ENCODE measurements around the gene CAPG. TPM values are rescaled to one million over a fixed set of nuclear protein-coding genes. Genes with fewer than 3 reads are reported as not detected.
"Not testable (repeated sequence)": the region's sequence is repeated elsewhere in the genome, so short reads cannot be mapped to it uniquely, and the experiment has no call there.

CAPG gene
- total RNA-seq, 1 experiment from 2014 or later: 123 TPM

DNA sequence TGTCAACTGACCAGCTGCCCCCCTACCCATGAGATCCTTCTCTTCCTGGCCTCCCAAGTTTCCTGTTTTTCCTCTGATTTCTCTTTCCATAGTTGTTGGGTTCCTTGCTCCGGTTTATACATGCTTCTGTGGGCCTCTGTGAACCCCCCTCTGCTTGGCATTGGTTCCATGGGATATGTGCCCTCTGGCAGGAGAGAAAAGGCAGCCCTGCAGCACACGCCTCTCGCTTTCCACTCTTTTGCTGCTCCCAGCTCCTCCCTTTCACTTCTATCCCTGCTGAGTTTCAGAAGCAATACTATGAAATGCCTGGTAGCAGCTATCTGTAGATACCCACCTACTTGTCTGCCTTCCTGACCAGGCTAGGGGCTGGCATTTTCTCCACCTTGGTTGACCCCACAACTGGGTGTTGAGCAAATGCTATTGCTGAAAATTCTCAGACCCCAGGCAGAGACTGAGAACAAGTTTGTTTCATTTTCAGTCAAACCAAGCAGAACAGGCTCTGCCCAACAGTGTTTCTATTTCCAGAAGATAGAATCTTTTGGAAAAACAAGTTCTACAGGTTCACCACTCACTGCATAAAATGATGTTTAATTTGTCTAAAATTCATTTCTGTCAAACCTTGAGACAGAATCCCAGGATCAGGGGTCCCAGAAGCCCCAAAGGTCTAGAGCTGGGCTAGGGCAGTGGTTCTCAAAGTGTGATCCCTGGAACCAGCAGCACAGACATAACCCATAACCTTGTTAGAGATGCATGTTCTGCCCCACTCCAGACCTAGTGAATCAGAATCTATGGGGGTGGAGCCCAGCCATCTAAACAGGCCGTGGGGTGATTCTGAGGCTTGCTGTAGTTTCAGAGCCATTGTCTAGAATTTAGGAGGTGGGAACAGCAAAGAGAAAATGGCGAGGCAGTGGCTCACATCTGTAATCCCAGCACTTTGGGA is 13.4 kb downstream of the CAPG start:
- no peak for DNase-seq (ENCODE audit: low read depth)

DNA sequence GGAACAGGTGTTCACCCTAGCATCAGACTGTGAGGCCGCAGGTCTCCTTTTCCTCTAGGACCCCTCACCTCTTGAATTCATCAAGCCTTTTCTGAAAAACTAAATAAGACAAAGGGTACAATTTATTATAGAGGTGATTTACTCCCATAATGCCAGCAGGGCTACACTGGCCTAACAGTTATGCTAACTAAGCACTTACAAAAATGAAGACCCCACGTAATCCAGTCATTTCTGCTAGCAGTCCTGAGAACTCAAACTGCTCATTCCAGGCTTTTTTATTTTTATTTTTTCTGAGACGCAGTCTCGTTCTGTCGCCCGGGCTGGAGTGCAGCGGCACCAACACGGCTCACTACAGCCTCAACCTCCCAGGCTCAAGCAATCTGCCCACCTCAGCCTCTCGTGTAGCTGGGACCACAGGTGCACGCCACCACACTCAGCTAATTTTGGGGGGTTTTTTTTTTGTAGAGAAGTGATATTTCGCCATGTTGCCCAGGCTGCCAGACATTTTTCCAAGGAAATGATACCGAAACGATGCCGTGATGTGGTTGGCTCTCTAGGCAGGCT is 14.2 kb downstream of the CAPG start:
- no peak for DNase-seq (ENCODE audit: low read depth)

DNA sequence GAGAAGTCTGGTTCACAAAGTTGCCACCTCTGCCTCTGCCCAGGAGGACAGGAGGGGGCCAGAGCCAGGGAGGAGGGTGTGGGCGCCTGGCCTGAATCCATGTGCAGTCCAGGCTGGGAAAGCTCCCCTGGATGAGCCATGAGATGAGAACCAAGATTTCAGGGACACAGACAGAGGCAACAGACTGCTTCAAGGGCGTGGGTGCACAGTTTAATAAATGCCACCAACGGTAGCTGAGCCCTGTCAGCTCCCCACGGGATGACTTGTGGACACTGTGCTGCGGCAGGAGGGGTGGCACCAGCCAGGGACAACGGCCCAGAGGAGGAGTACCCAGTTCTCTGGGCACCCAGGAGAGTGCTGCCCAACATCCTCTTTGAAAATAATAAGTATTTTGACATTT is 15.2 kb downstream of the CAPG start:
- no peak for DNase-seq (ENCODE audit: low read depth)

GRCh38 chr2:85394261-85394681 is 15.9 kb downstream of the CAPG start:
- no peak for DNase-seq (ENCODE audit: low read depth)

- no peak for DNase-seq (ENCODE audit: low read depth)
These were observed 16.3 kb downstream of the CAPG start for GRCh38 chr2:85393836-85394235.

DNA sequence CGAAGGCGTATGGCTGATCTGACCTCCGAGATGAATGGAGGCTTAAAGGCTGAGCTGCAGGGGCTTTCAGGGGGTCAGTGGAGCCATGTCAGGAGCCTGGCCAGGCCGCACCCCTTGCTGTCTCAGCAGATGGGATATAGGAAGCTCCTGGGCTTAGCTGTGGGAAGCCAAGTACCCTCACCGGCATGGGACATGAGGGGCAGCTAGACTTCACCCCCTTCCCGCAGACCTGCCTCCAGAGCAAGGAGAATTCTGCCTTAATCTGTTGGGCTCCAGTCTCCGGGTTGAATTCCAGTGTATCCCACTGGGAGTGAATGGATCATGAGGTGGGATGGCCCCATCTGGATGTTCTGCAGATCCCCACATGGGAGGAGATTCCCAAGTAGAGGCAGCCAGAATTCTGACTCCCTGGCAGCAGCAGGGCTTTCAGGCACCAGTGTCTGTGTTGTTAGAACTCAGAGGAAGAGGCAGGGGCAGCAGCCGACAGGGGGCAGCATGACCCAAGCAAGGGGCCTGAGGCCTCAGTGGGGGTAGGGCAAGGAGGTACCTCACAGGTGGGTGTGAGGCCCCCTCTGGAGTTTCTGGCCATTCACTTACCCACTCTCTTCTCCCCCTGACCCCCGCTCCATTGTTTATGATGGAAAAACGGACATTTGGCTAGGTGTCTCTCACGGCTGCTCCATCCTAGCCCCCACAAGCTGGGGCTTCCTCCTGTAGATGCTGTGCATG is 19.1 kb downstream of the CAPG start:
- peak; percentile 58 for DNase-seq (ENCODE audit: low read depth)

GRCh38 chr2:85388878-85389538 is 21.2 kb downstream of the CAPG start:
- DNase-seq (ENCODE audit: low read depth): no peak

DNA sequence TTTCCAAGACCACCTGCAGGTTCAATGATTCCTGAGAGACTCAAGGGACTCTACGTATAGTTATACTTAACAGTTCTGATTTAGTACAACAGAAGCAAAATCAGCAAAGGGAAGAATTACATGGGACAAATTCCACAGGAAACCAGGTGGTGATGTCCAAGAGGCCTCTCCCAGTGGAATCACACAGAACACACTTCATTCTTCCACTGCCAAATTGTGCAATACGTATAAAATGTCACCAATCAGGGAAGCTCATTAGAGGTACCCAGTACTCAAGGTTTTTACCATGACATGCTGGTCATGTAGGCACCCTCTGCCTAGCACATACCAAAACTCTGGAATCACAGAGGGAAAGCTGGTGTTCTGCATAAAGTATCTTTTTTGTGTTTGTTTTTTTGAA is 22.4 kb downstream of the CAPG start:
- DNase-seq (ENCODE audit: low read depth): no peak

DNA sequence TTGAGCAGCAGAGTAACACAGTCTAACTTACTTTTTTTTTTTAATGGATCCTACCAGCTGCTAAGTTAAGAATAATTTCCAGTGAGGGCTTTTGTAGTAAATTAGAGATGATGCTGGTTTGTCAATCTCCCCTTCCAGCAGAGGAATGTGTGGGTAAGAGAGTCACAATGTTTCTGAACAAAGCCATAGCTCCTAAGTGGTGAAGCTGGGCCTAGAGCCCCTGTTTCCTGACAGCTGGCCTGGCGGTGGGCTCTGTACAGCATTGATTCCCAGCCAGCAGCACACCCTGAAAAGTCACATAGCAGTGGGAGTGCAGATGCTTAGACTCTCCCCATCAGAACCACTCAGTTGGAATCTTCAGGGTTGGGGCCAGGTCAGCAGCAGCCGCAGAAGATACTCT is 24.4 kb downstream of the CAPG start:
- no peak for DNase-seq (ENCODE audit: low read depth)

DNA sequence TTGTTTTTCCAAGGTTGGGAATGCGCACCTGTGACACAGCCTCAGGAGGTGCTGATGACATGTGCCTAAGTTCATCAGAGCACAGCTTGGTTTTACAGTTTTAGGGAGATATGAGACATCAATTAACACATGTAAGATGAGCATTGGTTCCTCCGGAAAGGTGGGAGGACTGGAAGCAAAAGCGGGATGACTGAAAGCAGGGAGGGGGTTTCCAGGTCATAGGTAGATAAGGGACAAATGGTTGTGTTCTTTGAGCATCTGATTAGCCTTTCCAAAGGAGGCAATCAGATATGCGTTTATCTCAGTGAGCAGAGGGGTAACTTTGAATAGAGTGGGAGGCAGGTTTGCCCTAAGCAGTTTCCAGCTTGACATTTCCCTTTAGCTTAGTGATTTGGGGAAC is 26.3 kb downstream of the CAPG start:
- no peak for DNase-seq (ENCODE audit: low read depth)

- DNase-seq (ENCODE audit: low read depth): not testable (repeated sequence)
These were observed 27.0 kb downstream of the CAPG start for GRCh38 chr2:85383151-85383550.

DNA sequence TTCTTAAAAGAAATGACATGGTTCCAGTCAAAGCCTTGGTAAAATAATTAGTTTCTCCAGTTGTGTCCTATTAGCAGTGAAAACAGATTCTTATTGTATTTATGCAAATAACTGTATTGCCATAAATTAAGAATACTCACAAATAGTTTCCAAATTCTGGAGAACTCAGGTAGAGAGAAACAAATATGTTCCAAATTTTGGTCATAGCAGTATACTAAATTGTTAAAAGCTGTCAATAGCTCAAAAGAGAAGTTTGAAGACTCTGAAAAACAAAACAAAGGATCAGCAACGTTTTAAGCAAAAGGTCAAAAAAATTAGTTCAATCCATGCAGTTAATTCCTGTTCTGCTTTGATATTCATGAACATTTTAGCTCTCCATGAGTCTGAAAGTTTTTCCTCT is 30.1 kb downstream of the CAPG start:
- no peak for DNase-seq (ENCODE audit: low read depth)

- DNase-seq (ENCODE audit: low read depth): no peak
These were observed 31.9 kb downstream of the CAPG start for GRCh38 chr2:85378257-85378656.

GRCh38 chr2:85377083-85377482 is 33.1 kb downstream of the CAPG start:
- no peak for DNase-seq (ENCODE audit: low read depth)

GRCh38 chr2:85376291-85377065 is 33.7 kb downstream of the CAPG start:
- no peak for DNase-seq (ENCODE audit: low read depth)

GRCh38 chr2:85371045-85371444 is 39.1 kb downstream of the CAPG start:
- DNase-seq (ENCODE audit: low read depth): no peak

GRCh38 chr2:85369500-85369899 is 40.7 kb downstream of the CAPG start:
- DNase-seq (ENCODE audit: low read depth): peak; percentile 10

- no peak for DNase-seq (ENCODE audit: low read depth)
These were observed 41.2 kb downstream of the CAPG start for GRCh38 chr2:85368921-85369320.

- DNase-seq (ENCODE audit: low read depth): no peak
These were observed 43.0 kb downstream of the CAPG start for GRCh38 chr2:85367180-85367579.

DNA sequence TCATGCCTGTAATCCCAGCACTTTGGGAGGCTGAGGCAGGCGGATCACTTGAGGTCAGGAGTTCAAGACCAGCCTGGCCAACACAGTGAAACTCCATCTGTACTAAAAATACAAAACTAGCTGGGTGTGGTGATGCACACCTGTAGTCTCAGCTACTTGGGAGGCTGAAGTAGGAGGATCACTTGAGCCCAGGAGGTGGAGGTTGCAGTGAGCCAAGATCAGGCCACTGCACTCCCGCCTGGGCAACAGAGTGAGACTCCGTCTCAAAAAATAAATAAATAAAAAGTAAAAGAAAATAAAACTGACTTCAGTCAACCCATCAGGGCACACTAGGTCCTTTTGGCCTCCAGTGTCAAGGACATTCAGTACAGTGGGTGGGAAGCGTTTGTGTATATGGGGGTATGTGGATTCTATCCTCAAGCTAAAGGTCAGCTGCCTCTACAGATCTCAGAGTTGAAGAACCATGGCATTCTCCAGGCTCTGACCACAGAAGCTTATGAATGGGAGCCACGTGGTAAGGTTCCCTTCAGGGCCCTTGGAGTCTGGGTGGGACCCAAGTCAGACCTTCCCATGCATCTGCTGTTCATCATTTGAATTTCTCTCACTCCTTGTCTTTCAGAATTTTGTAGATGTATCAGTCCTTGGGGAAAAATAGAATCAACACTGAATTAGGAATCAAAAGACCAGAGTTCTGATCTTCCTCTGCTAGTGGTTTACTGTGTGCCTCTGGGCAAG is 47.3 kb downstream of the CAPG start:
- not testable (repeated sequence) for DNase-seq (ENCODE audit: low read depth)

- no peak for DNase-seq (ENCODE audit: low read depth)
These were observed 52.4 kb downstream of the CAPG start for GRCh38 chr2:85357736-85358135.
